Mesothelial cell of epicardium (in vitro differentiated cells): Measurements from ENCODE around the gene HEBP2. TPM values are rescaled to one million over a fixed set of nuclear protein-coding genes. Genes with fewer than 3 reads are reported as not detected.

Experiments
- DNase-seq, 2 experiments: peaks; one replicate each; pipeline ENCODE4 v3.0.0; 2021; ENCODE audit warnings: low spot score in 2 of 2; ENCODE audit not compliant: unreplicated experiment in 2 of 2
- H3K27ac Mint-ChIP-seq: 2 replicates; pipeline ENCODE4 v1.8.0; 2021; ENCODE audit warnings: mixed read lengths
- H3K27me3 Mint-ChIP-seq: 2 replicates; pipeline ENCODE4 v1.8.0; 2021; ENCODE audit warnings: low read depth, mixed read lengths
- H3K36me3 Mint-ChIP-seq: 2 replicates; pipeline ENCODE4 v1.8.0; 2021; ENCODE audit warnings: mixed read lengths
- H3K4me1 Mint-ChIP-seq: 2 replicates; pipeline ENCODE4 v1.8.0; 2021; ENCODE audit warnings: mixed read lengths
- H3K4me3 Mint-ChIP-seq: 2 replicates; pipeline ENCODE4 v1.8.0; 2021; ENCODE audit warnings: mild to moderate bottlenecking, moderate library complexity, mixed read lengths
- H3K9me3 Mint-ChIP-seq: 2 replicates; pipeline ENCODE4 v1.8.0; 2021; ENCODE audit warnings: mixed read lengths
- total RNA-seq: library from RNA; stranded (reverse); gene quantifications from 3 replicates; pipeline ENCODE4 v1.2.1, GENCODE V29; 2021
- TF ChIP-seq, protein P1 (sequence below): fragments of 200-600 bp; sonication (generic); IDR thresholded peaks from one replicate; pipeline ENCODE4 v1.5.0; 2021; ENCODE audit warnings: antibody characterized with exemption; ENCODE audit not compliant: unreplicated experiment

HEBP2 gene
- total RNA-seq, 1 donor from 2014 or later = 53.7 TPM

DNA sequence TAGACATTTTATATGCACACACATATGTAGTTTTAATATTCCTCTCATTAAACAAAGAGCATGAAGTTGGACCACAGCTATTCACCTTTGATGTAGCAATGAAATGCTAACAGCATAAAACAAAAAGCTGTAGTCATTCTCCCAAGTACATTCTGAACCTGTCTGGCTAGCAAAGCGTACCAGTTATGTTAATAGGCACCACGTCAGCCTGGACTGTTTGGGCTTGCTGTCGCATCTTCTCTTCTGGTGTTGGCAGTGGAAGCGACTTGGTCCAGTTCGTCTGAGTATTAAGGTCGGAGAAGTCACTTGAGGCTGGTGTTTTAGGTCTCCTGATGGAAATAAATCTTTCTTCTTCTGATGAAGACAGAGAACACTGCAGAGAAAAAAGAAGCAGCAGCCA lies 42.8 kb downstream of the HEBP2 start:
- Mint-ChIP-seq H3K9me3 (no peaks in the 10 kb centered on the region), H3K27me3 (no peaks in the 10 kb centered on the region), H3K4me1 (peaks cover 31% of the 10 kb centered on the region), H3K27ac (no peak overlapping the region), H3K4me3 (no peak overlapping the region), H3K36me3 (peaks cover 18% of the 10 kb centered on the region)
- TF ChIP-seq, protein P1, sequence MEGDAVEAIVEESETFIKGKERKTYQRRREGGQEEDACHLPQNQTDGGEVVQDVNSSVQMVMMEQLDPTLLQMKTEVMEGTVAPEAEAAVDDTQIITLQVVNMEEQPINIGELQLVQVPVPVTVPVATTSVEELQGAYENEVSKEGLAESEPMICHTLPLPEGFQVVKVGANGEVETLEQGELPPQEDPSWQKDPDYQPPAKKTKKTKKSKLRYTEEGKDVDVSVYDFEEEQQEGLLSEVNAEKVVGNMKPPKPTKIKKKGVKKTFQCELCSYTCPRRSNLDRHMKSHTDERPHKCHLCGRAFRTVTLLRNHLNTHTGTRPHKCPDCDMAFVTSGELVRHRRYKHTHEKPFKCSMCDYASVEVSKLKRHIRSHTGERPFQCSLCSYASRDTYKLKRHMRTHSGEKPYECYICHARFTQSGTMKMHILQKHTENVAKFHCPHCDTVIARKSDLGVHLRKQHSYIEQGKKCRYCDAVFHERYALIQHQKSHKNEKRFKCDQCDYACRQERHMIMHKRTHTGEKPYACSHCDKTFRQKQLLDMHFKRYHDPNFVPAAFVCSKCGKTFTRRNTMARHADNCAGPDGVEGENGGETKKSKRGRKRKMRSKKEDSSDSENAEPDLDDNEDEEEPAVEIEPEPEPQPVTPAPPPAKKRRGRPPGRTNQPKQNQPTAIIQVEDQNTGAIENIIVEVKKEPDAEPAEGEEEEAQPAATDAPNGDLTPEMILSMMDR = no peak
- no peak for DNase-seq

DNA sequence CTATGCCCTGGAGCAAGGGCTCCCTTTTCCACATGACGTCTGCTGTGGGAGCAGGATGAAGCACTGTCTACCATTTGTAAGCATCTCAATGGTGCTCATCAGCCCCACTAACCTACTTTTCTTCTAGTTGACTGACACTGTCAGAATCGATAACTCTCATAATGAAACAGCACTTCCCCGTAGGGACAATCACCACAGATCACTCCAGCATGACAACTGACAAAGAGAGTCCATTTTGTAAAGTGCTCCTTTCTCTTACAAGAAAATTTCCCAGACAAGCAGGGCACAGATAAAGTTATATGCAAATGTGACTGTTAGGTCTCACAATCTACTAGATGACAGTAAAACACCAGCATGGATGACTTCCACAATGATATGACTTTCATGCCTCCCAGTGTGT lies 46.4 kb downstream of the HEBP2 start:
- H3K9me3 Mint-ChIP-seq = no peaks in the 10 kb centered on the region
- no peak for DNase-seq
- H3K27ac Mint-ChIP-seq = peak overlapping the region; percentile 36
- H3K4me1 Mint-ChIP-seq = peaks cover 20% of the 10 kb centered on the region
- no peak overlapping the region for H3K4me3 Mint-ChIP-seq
- H3K27me3 Mint-ChIP-seq = no peaks in the 10 kb centered on the region
- TF ChIP-seq, protein P1 = no peak
- peaks cover 12% of the 10 kb centered on the region for H3K36me3 Mint-ChIP-seq

DNA sequence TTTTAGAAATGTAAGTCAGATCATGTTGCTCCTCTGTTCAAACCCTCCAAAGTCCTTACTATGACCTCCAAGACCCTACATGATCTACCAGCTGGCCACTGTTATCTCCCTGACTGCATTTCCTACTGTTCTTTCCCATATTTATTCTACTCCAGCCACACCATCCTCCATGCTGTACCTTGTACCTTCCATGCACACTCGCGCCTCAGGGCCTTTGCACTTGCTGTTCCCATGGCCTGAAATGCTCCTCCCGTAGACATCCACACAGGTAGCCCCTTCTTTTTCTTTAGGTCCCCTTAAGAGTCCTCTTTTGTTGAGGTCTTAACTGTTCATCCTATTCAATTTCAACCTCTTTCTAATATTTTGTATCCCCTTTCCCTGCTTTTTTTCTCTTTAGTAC lies 47.0 kb downstream of the HEBP2 start:
- peaks cover 25% of the 10 kb centered on the region for H3K4me1 Mint-ChIP-seq
- H3K27me3 Mint-ChIP-seq = no peaks in the 10 kb centered on the region
- DNase-seq = no peak
- no peak overlapping the region for H3K4me3 Mint-ChIP-seq
- TF ChIP-seq, protein P1 = no peak
- peaks cover 12% of the 10 kb centered on the region for H3K36me3 Mint-ChIP-seq
- H3K27ac Mint-ChIP-seq = peak overlapping the region; percentile 36
- no peaks in the 10 kb centered on the region for H3K9me3 Mint-ChIP-seq

DNA sequence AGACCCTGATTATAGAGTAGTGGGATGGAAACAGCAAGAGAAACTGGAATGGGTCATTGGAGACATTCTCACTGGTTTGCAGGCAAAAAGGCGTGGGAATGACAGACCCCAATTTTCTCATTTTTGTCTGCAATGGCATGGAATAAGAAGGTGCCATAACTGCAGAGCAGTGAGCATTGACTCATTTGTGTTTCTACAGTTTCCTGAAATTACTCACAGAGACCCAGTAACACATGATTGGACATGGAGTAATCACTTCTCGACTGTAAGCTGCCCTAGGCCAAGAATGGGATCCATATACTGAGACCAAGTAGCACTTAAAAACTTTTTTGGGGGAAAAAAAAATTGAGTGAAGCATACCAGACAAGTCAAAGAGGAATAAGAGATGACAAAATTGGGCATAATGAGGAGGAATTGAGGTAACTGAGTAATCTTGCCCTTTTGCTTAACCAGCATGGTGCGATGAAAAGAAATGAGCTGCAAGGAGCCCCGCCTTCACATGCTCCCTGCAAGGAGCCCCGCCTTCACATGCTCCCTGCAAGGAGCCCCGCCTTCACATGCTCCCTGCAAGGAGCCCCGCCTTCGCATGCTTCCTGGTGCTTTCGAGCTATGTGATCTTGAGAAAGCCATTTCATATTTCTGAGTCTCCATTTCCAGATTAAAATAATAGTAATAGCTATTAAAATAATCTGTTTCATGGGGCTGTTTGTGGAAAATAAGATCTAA lies 51.1 kb downstream of the HEBP2 start:
- H3K9me3 Mint-ChIP-seq = no peaks in the 10 kb centered on the region
- H3K4me1 Mint-ChIP-seq = peaks cover 22% of the 10 kb centered on the region
- no peak for DNase-seq

DNA sequence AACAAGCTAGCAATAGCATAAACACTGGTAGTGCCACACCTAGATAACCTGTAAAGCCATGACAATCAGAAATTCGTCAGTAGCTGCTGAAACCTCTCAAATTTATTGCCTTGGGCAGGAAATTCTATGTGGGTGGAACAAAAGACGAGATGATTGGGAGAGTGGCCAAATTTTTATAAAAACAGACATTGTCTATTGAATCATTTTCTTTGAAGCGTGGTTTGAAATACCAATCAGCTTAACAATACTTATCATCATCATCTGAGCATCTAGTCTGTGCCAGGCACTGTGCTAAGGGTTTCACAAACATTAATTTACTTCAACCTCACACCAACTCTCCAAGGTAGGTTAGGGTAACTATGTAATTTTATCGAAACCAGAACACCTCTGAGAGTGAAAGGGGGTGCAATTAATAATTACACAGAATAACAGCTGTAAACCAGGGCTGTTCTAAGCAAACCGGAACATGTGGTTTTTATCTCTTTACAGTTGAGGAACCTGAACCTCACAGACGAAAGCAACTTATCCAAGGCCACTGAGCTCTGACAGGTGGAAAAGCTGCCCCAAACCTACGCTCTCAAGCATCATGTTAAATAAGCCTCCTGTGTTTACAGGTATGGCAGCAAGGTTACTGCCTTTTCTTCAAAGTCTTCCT lies 51.9 kb downstream of the HEBP2 start:
- H3K27ac Mint-ChIP-seq = peak overlapping the region; percentile 83
- peaks cover 16% of the 10 kb centered on the region for H3K36me3 Mint-ChIP-seq
- no peak overlapping the region for H3K4me3 Mint-ChIP-seq
- no peaks in the 10 kb centered on the region for H3K9me3 Mint-ChIP-seq
- no peaks in the 10 kb centered on the region for H3K27me3 Mint-ChIP-seq
- no peak for DNase-seq
- peaks cover 14% of the 10 kb centered on the region for H3K4me1 Mint-ChIP-seq
- TF ChIP-seq, protein P1 = no peak

More for the DNA sequence above, 51.1 kb downstream of the HEBP2 start:
- Mint-ChIP-seq H3K27me3 (no peaks in the 10 kb centered on the region), H3K36me3 (peaks cover 13% of the 10 kb centered on the region), H3K27ac (peak overlapping the region; percentile 83), H3K4me3 (no peak overlapping the region)
- TF ChIP-seq, protein P1 = no peak
